ENCODE measurements around the gene GRIA4.
"Not testable (repeated sequence)": the region's sequence is repeated elsewhere in the genome, so short reads cannot be mapped to it uniquely, and the experiment has no call there.

GRIA4 gene

GRCh38 chr11:105783216-105783615, 173.3 kb downstream of the GRIA4 start:
- Histone ChIP-seq H3K4me3 (ENCODE audit: insufficient read depth, low read length, poor library complexity, severe bottlenecking) (no peak overlapping the region), H3F3A (ENCODE audit: insufficient read depth) (no peaks in the 10 kb centered on the region), H3K4me2 (ENCODE audit: low read depth, low read length, poor library complexity, severe bottlenecking) (no peak overlapping the region), H2AFZ (ENCODE audit: low read depth, low read length, severe bottlenecking) (no peak overlapping the region), H3K9ac (ENCODE audit: low read length) (no peak overlapping the region), H4K20me1 (ENCODE audit: low read depth, low read length) (no peaks in the 10 kb centered on the region), H3K79me2 (ENCODE audit: insufficient read depth, low read length) (no peaks in the 10 kb centered on the region), H3K27ac (ENCODE audit: low read depth, low read length) (no peak overlapping the region), H3K9me3 (ENCODE audit: insufficient read depth, low read length) (no peaks in the 10 kb centered on the region), H3K9me2 (replicated peaks; ENCODE audit: insufficient read depth, low read length) (no peaks in the 10 kb centered on the region), H3K36me3 (ENCODE audit: low read length) (no peaks in the 10 kb centered on the region), H3K27me3 (ENCODE audit: low read length) (no peaks in the 10 kb centered on the region)
- no peak for TF ChIP-seq EZH2phosphoT487 (conservative IDR thresholded peaks at IDR 0.05; ENCODE audit: low read length)
- TF ChIP-seq CTCF (IDR thresholded peaks at IDR 0.05; ENCODE audit: insufficient read depth, low read length, poor library complexity, severe bottlenecking), result no peak

GRCh38 chr11:105785850-105786249, 176.0 kb downstream of the GRIA4 start:
- not testable (repeated sequence) for H3K9ac ChIP-seq (ENCODE audit: low read length); H3K27ac ChIP-seq (ENCODE audit: low read depth, low read length); H3K79me2 ChIP-seq (ENCODE audit: insufficient read depth, low read length); H3K4me3 ChIP-seq (ENCODE audit: insufficient read depth, low read length, poor library complexity, severe bottlenecking); H3K36me3 ChIP-seq (ENCODE audit: low read length); H3K9me2 ChIP-seq (replicated peaks; ENCODE audit: insufficient read depth, low read length); H3K9me3 ChIP-seq (ENCODE audit: insufficient read depth, low read length); H3F3A ChIP-seq (ENCODE audit: insufficient read depth); H3K4me2 ChIP-seq (ENCODE audit: low read depth, low read length, poor library complexity, severe bottlenecking); H2AFZ ChIP-seq (ENCODE audit: low read depth, low read length, severe bottlenecking); H4K20me1 ChIP-seq (ENCODE audit: low read depth, low read length); H3K27me3 ChIP-seq (ENCODE audit: low read length)

DNA sequence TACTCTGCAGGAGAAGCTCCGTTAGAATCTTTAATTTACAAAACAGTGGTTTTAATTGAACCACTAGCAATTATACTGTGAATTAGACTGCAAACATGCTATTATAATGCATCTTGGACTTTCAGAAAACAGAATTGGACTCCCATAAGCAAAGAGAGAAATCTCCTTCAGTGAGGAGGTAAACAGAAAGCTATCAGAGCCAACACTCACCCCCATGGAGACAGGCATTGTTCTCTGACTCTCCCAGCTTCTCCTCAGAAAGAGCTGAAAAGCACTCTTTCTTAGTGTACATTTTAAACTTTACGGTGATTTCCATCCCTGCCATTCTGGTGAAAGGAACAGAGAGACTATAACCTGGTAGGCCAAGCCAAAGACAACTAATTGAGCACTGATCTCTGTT, 176.9 kb downstream of the GRIA4 start:
- TF ChIP-seq EZH2phosphoT487 (conservative IDR thresholded peaks at IDR 0.05; ENCODE audit: low read length) (no peak), CTCF (IDR thresholded peaks at IDR 0.05; ENCODE audit: insufficient read depth, low read length, poor library complexity, severe bottlenecking) (no peak)
- H3K4me2 ChIP-seq (ENCODE audit: low read depth, low read length, poor library complexity, severe bottlenecking), result no peak overlapping the region
- no peaks in the 10 kb centered on the region for H3K9me3 ChIP-seq (ENCODE audit: insufficient read depth, low read length)
- H3K36me3 ChIP-seq (ENCODE audit: low read length), result no peaks in the 10 kb centered on the region
- H2AFZ ChIP-seq (ENCODE audit: low read depth, low read length, severe bottlenecking), result no peak overlapping the region
- H3K79me2 ChIP-seq (ENCODE audit: insufficient read depth, low read length), result no peaks in the 10 kb centered on the region
- H3K4me3 ChIP-seq (ENCODE audit: insufficient read depth, low read length, poor library complexity, severe bottlenecking), result no peak overlapping the region
- no peaks in the 10 kb centered on the region for H4K20me1 ChIP-seq (ENCODE audit: low read depth, low read length)
- no peaks in the 10 kb centered on the region for H3F3A ChIP-seq (ENCODE audit: insufficient read depth)
- no peaks in the 10 kb centered on the region for H3K9me2 ChIP-seq (replicated peaks; ENCODE audit: insufficient read depth, low read length)
- no peak overlapping the region for H3K27ac ChIP-seq (ENCODE audit: low read depth, low read length)
- no peaks in the 10 kb centered on the region for H3K27me3 ChIP-seq (ENCODE audit: low read length)
- no peak overlapping the region for H3K9ac ChIP-seq (ENCODE audit: low read length)

- Histone ChIP-seq H3K4me3 (ENCODE audit: insufficient read depth, low read length, poor library complexity, severe bottlenecking) (no peak overlapping the region), H3F3A (ENCODE audit: insufficient read depth) (no peaks in the 10 kb centered on the region), H3K9me3 (ENCODE audit: insufficient read depth, low read length) (no peaks in the 10 kb centered on the region), H3K27me3 (ENCODE audit: low read length) (no peaks in the 10 kb centered on the region), H3K79me2 (ENCODE audit: insufficient read depth, low read length) (no peaks in the 10 kb centered on the region), H3K27ac (ENCODE audit: low read depth, low read length) (no peak overlapping the region), H3K9me2 (replicated peaks; ENCODE audit: insufficient read depth, low read length) (no peaks in the 10 kb centered on the region), H2AFZ (ENCODE audit: low read depth, low read length, severe bottlenecking) (no peak overlapping the region), H4K20me1 (ENCODE audit: low read depth, low read length) (no peaks in the 10 kb centered on the region), H3K9ac (ENCODE audit: low read length) (no peak overlapping the region), H3K4me2 (ENCODE audit: low read depth, low read length, poor library complexity, severe bottlenecking) (no peak overlapping the region), H3K36me3 (ENCODE audit: low read length) (no peaks in the 10 kb centered on the region)
- TF ChIP-seq CTCF (IDR thresholded peaks at IDR 0.05; ENCODE audit: insufficient read depth, low read length, poor library complexity, severe bottlenecking) (no peak), EZH2phosphoT487 (conservative IDR thresholded peaks at IDR 0.05; ENCODE audit: low read length) (no peak)
These were observed 179.9 kb downstream of the GRIA4 start for GRCh38 chr11:105789579-105790420.
